Skeletal muscle tissue (tissue), 4 donors: ENCODE results near the gene TLE4. TPM values are rescaled to one million over a fixed set of nuclear protein-coding genes. Genes with fewer than 3 reads are reported as not detected.
"Not testable (repeated sequence)": the region's sequence is repeated elsewhere in the genome, so short reads cannot be mapped to it uniquely, and the experiment has no call there.

ENCODE experiments used
- H3K27ac ChIP-seq: one replicate; pipeline ENCODE4 v1.7.0; 2013; ENCODE audit warnings: mild to moderate bottlenecking, low read depth, low read length, inconsistent platforms
- H3K27me3 ChIP-seq, 3 donors: one replicate each; pipeline ENCODE4 v1.7.0; 2013; ENCODE audit warnings: low read length in 3 of 3; ENCODE audit not compliant: control insufficient read depth in 3 of 3, insufficient read depth in 3 of 3
- H3K36me3 ChIP-seq, 3 donors: one replicate each; pipeline ENCODE4 v1.7.0; 2013; ENCODE audit warnings: low read length in 3 of 3; ENCODE audit not compliant: control insufficient read depth in 3 of 3, insufficient read depth in 3 of 3
- H3K4me1 ChIP-seq, 3 donors: one replicate each; pipeline ENCODE4 v1.7.0; 2013; ENCODE audit warnings: low read length in 3 of 3, mild to moderate bottlenecking in 3 of 3; ENCODE audit not compliant: control insufficient read depth in 3 of 3, insufficient read depth in 3 of 3
- H3K4me3 ChIP-seq, 3 donors: one replicate each; pipeline ENCODE4 v1.7.0; 2013; ENCODE audit warnings: low read length in 3 of 3
- H3K9ac ChIP-seq, 3 donors: one replicate each; pipeline ENCODE4 v1.7.0; 2013; ENCODE audit warnings: low read length in 3 of 3, mild to moderate bottlenecking in 3 of 3, moderate library complexity in 2 of 3, low read depth in 1 of 3
- H3K9me3 ChIP-seq, 3 donors: one replicate each; pipeline ENCODE4 v1.7.0; 2013; ENCODE audit warnings: low read length in 3 of 3; ENCODE audit not compliant: control insufficient read depth in 3 of 3
- total RNA-seq: library from RNA; depleted of rRNA; stranded (reverse); fragments of >200 nt; gene quantifications from one replicate; pipeline ENCODE4 v1.2.3, GENCODE V29; 2014
- donor health status: Osteomylitis.

Gene TLE4
- total RNA-seq, 1 donor from 2014 or later: 14.6 TPM

- Histone ChIP-seq H3K4me1 (peaks cover 0 to 10% (median 2%) of the 10 kb centered on the region in 3 donors), H3K9me3 (no peaks in the 10 kb centered on the region), H3K9ac (no peak overlapping the region), H3K36me3 (no peaks in the 10 kb centered on the region), H3K27me3 (no peaks in the 10 kb centered on the region), H3K4me3 (no peak overlapping the region), H3K27ac (no peak overlapping the region)
Observed at GRCh38 chr9:79644601-79645000, 72.8 kb downstream of the TLE4 start.

- H3K27me3 ChIP-seq: no peaks in the 10 kb centered on the region
- no peak overlapping the region for H3K4me3 ChIP-seq
- H3K9me3 ChIP-seq: no peaks in the 10 kb centered on the region
- no peak overlapping the region for H3K27ac ChIP-seq
- H3K9ac ChIP-seq: no peak overlapping the region
- peaks cover 0 to 10% (median 2%) of the 10 kb centered on the region in 3 donors for H3K4me1 ChIP-seq
- H3K36me3 ChIP-seq: no peaks in the 10 kb centered on the region
Observed at GRCh38 chr9:79645110-79645509, 73.3 kb downstream of the TLE4 start.

GRCh38 chr9:79646096-79646495, 74.3 kb downstream of the TLE4 start:
- H3K4me3 ChIP-seq: no peak overlapping the region
- no peaks in the 10 kb centered on the region for H3K27me3 ChIP-seq
- H3K9ac ChIP-seq: no peak overlapping the region
- H3K36me3 ChIP-seq: no peaks in the 10 kb centered on the region
- H3K9me3 ChIP-seq: no peaks in the 10 kb centered on the region
- H3K27ac ChIP-seq: no peak overlapping the region
- H3K4me1 ChIP-seq: peaks cover 0 to 10% (median 2%) of the 10 kb centered on the region in 3 donors

GRCh38 chr9:79651251-79651795, 79.6 kb downstream of the TLE4 start:
- H3K4me1 ChIP-seq: no peaks in the 10 kb centered on the region
- peaks cover 0 to 11% (median 7%) of the 10 kb centered on the region in 3 donors for H3K36me3 ChIP-seq
- no peaks in the 10 kb centered on the region for H3K9me3 ChIP-seq
- no peak overlapping the region for H3K27ac ChIP-seq
- H3K27me3 ChIP-seq: no peaks in the 10 kb centered on the region
- no peak overlapping the region for H3K4me3 ChIP-seq
- H3K9ac ChIP-seq: no peak overlapping the region

- Histone ChIP-seq H3K9me3 (no peaks in the 10 kb centered on the region), H3K27ac (no peak overlapping the region), H3K4me1 (no peaks in the 10 kb centered on the region), H3K9ac (no peak overlapping the region), H3K4me3 (no peak overlapping the region), H3K36me3 (peaks cover 4 to 19% (median 12%) of the 10 kb centered on the region in 3 donors), H3K27me3 (no peaks in the 10 kb centered on the region)
Observed at GRCh38 chr9:79652598-79652997, 80.8 kb downstream of the TLE4 start.

- H3K36me3 ChIP-seq: peaks cover 4 to 19% (median 12%) of the 10 kb centered on the region in 3 donors
Observed at GRCh38 chr9:79654591-79655382, 83.0 kb downstream of the TLE4 start.

GRCh38 chr9:79655551-79655950, 83.8 kb downstream of the TLE4 start:
- peaks cover 4 to 19% (median 12%) of the 10 kb centered on the region in 3 donors for H3K36me3 ChIP-seq

More at GRCh38 chr9:79654591-79655382, 83.0 kb downstream of the TLE4 start:
- not testable (repeated sequence) for H3K9ac ChIP-seq, H3K9me3 ChIP-seq, H3K27ac ChIP-seq, H3K4me3 ChIP-seq, H3K4me1 ChIP-seq, H3K27me3 ChIP-seq

GRCh38 chr9:79656169-79656568, 84.4 kb downstream of the TLE4 start:
- H3K4me3 ChIP-seq: no peak overlapping the region
- no peak overlapping the region for H3K9ac ChIP-seq
- no peaks in the 10 kb centered on the region for H3K27me3 ChIP-seq
- no peaks in the 10 kb centered on the region for H3K9me3 ChIP-seq
- peaks cover 4 to 19% (median 12%) of the 10 kb centered on the region in 3 donors for H3K36me3 ChIP-seq
- H3K4me1 ChIP-seq: no peaks in the 10 kb centered on the region
- H3K27ac ChIP-seq: no peak overlapping the region

More at GRCh38 chr9:79655551-79655950, 83.8 kb downstream of the TLE4 start:
- no peak overlapping the region for H3K27ac ChIP-seq
- H3K9ac ChIP-seq: no peak overlapping the region
- H3K27me3 ChIP-seq: no peaks in the 10 kb centered on the region
- H3K4me1 ChIP-seq: no peaks in the 10 kb centered on the region
- H3K9me3 ChIP-seq: no peaks in the 10 kb centered on the region
- no peak overlapping the region for H3K4me3 ChIP-seq

GRCh38 chr9:79657891-79658290, 86.1 kb downstream of the TLE4 start:
- H3K4me3 ChIP-seq: no peak overlapping the region
- no peak overlapping the region for H3K27ac ChIP-seq
- no peaks in the 10 kb centered on the region for H3K27me3 ChIP-seq
- H3K36me3 ChIP-seq: peaks cover 4 to 15% (median 8%) of the 10 kb centered on the region in 3 donors
- H3K9me3 ChIP-seq: no peaks in the 10 kb centered on the region
- H3K4me1 ChIP-seq: peaks cover 0 to 4% (median 0%) of the 10 kb centered on the region in 3 donors
- H3K9ac ChIP-seq: no peak overlapping the region

GRCh38 chr9:79658926-79659325, 87.2 kb downstream of the TLE4 start:
- Histone ChIP-seq H3K9me3 (no peaks in the 10 kb centered on the region), H3K4me3 (no peak overlapping the region), H3K27me3 (no peaks in the 10 kb centered on the region), H3K27ac (no peak overlapping the region), H3K9ac (no peak overlapping the region), H3K4me1 (peaks cover 0 to 9% (median 0%) of the 10 kb centered on the region in 3 donors), H3K36me3 (peaks cover 4 to 9% (median 5%) of the 10 kb centered on the region in 3 donors)
